Fibroblast of mammary gland (primary cell): ENCODE results near the gene TPRX1.
"Not testable (repeated sequence)": the region's sequence is repeated elsewhere in the genome, so short reads cannot be mapped to it uniquely, and the experiment has no call there.

Source experiments
- DNase-seq: peaks from one replicate; pipeline ENCODE4 v3.0.0-alpha.2; 2010; ENCODE audit warnings: low read depth
- H3K4me3 ChIP-seq: 2 replicates; pipeline ENCODE4 v1.5.1; 2011; ENCODE audit warnings: low read depth, mild to moderate bottlenecking, low read length, moderate library complexity; ENCODE audit not compliant: control insufficient read depth
- CTCF ChIP-seq: conservative IDR thresholded peaks from 2 replicates; pipeline ENCODE4 v1.5.1; 2011; ENCODE audit warnings: low read depth, low read length, inconsistent platforms; ENCODE audit not compliant: control insufficient read depth, insufficient read depth

Gene TPRX1

GRCh38 chr19:47779524-47780214 lies 24.7 kb downstream of the TPRX1 start:
- no peak for TF ChIP-seq CTCF
- peak overlapping the region; percentile 87 for H3K4me3 ChIP-seq
- no peak for DNase-seq

DNA sequence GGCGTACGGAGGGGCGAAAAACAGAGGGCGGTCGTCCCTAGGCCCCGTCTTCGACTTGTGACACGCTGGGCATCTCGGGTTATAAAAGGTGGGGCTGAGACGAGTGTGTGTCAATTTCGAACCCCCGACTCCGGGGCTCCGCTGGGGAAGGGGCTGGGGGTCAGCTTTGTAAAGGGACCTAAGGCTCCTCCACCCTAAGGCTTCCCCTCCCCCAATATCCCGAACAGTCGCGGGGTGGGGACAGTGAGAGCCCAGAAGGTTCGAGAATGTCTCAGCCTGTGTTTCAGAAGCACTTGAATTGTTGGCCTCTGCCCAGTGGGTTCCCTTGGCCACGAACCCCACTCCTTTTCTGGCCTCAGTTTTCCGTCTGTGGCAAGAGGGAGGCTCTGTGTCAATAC lies 25.4 kb downstream of the TPRX1 start:
- DNase-seq, result peak; percentile 27
- H3K4me3 ChIP-seq, result peak overlapping the region; percentile 87
- TF ChIP-seq CTCF, result no peak

GRCh38 chr19:47778049-47778953 lies 26.1 kb downstream of the TPRX1 start, which contains the start of gene SELENOW:
Gene SELENOW, plus strand, starts transcription at chr19:47778703. Its CDS starts 83 bp downstream, at chr19:47778786.
- H3K4me3 ChIP-seq, result peak within 1 kb of the TSS; percentile 87
- no peak for TF ChIP-seq CTCF
- DNase-seq, result peak; percentile 44

- not testable (repeated sequence) for DNase-seq
- peak overlapping the region; percentile 87 for H3K4me3 ChIP-seq
Measured at GRCh38 chr19:47777245-47778048, 26.9 kb downstream of the TPRX1 start.

DNA sequence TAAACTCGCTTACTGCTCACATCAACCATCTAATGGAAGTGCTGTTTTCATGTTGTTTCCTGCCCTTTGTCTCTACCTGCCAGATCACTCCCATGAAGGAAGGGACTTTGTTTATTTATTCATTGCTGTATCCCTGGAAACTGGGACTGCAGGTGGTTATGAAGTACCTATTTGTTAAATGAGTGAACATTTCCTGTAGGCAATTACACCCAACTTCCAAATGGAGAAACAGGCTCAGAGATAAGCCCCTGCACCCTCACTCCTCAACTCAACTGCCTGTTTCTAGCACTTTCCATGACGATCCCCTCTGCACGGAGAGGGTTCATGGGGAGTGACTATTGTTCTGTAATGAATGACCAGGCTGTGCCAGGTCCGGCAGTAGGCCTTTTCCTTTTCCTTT lies 27.8 kb downstream of the TPRX1 start:
- DNase-seq, result no peak
- no peak overlapping the region for H3K4me3 ChIP-seq
- TF ChIP-seq CTCF, result no peak

- not testable (repeated sequence) for DNase-seq, H3K4me3 ChIP-seq
Measured at GRCh38 chr19:47771291-47771690, 33.1 kb downstream of the TPRX1 start.

DNA sequence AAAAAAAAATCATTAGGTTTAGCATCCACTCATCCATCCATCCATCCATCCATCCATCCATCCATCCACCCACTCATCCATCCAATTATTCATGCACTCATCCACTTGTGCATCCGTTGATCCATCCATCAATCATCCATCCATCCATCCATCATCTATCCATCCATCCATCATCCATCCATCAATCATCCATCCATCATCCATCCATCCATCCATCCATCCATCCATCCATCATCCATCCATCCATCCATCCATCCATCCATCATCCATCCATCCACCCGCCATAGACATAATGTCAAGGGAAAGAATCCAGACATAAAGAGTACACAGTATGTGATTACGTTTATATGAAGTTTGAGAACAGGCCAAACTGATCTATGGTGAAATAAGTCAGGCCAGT lies 34.8 kb downstream of the TPRX1 start:
- no peak for DNase-seq
- no peak for TF ChIP-seq CTCF
- H3K4me3 ChIP-seq, result no peak overlapping the region
